Activated CD4-positive, alpha-beta memory T cell treated with anti-CD3 and anti-CD28 coated beads for 36 hours (primary cell): ENCODE data around the gene DENR. TPM values are rescaled to one million over a fixed set of nuclear protein-coding genes. Genes with fewer than 3 reads are reported as not detected.
A peak's percentile ranks its signal among the peaks of the same experiment; 100 is the strongest.
"Not testable (repeated sequence)": the region's sequence is repeated elsewhere in the genome, so short reads cannot be mapped to it uniquely, and the experiment has no call there.

Source experiments
- CTCF ChIA-PET: fragments of 350-600 bp; sonication (Branson Sonifier 250); formaldehyde crosslinking; loops from one replicate; lab custom pipeline; 2021; ENCODE audit warnings: antibody characterized with exemption, inconsistent platforms; lab: Charles Lee
- POLR2A ChIA-PET: fragments of 350-600 bp; sonication (Branson Sonifier 250); formaldehyde crosslinking; loops from one replicate; lab custom pipeline; 2021; ENCODE audit warnings: antibody characterized with exemption; lab: Charles Lee
- DNase-seq: peaks from one replicate; pipeline ENCODE4 v3.0.0-alpha.2; 2020
- H3K27ac Mint-ChIP-seq: one replicate; pipeline ENCODE4 v1.8.0; 2021; ENCODE audit warnings: mixed read lengths
- H3K27me3 Mint-ChIP-seq: one replicate; pipeline ENCODE4 v1.8.0; 2021; ENCODE audit warnings: mixed read lengths
- H3K36me3 Mint-ChIP-seq: one replicate; pipeline ENCODE4 v1.8.0; 2021; ENCODE audit warnings: mixed read lengths
- H3K4me1 Mint-ChIP-seq: one replicate; pipeline ENCODE4 v1.8.0; 2021; ENCODE audit warnings: low read depth, mixed read lengths
- H3K4me3 Mint-ChIP-seq: one replicate; pipeline ENCODE4 v1.8.0; 2021; ENCODE audit warnings: mild to moderate bottlenecking, mixed read lengths
- H3K9me3 Mint-ChIP-seq: one replicate; pipeline ENCODE4 v1.8.0; 2021; ENCODE audit warnings: mixed read lengths
- intact Hi-C: fragments of 100-400 bp; cut with micrococcal nuclease; formaldehyde crosslinking; loops from one replicate; pipeline ENCODE4 v1.15.1; 2023
- total RNA-seq, 2 experiments: library from RNA; stranded (reverse); gene quantifications; one replicate each; pipeline ENCODE4 v1.2.3, GENCODE V29; 2021

Gene DENR, protein sequence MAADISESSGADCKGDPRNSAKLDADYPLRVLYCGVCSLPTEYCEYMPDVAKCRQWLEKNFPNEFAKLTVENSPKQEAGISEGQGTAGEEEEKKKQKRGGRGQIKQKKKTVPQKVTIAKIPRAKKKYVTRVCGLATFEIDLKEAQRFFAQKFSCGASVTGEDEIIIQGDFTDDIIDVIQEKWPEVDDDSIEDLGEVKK
- 10 to 100 TPM; 56.9 to 58.2 TPM for total RNA-seq

DNA sequence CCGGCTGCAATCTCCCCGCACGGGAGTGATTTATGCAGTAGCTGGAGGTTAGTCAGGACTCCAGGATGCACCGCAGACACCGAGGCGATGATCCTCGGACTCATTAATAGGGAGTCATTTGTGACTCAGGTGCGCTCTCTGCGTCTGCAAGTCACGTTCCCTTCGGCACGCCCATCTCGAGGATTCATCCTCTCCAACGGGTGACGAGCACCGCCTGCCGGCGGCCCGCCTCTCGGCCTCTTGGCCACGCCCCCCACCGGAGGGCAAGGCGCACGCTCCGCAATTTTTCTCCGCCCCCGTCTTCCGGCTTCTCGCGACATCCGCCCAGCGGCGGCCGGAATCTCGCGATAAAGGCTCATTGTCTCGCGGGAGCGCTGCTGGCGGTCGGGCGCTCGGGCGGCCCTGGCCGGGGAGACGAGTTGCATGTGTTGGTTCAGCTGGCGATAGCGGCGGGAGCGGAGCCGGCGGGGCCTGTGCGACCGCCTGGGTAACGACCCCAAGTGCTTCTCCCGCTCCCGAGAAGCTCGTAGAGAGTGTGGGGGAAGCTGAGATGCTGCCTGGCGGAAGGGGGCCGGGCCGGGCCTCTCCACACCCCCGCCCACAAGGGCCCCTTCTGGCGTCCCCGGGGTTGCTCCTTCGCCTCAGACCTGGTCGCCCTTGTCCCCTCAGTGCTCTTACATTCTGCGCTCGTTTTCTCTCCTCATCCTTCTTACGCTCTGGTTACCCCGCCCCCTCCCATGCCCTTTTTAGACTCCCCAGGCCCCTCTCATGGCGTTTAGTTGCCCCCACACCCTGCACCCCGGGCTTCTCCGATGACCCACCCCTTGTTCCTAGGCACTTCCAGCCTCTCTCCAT, at the start of gene DENR:
DENR (plus strand) TSS at position 361 of the 855 bp plus-strand sequence. CDS start 878 bp downstream, outside the sequence.
- ChIA-PET POLR2A (interaction anchor here (0.6 to 1.5 kb wide), 5 partner anchors 26 to 255 kb away, joined by 3 to 7 read pairs (median 4); partner anchors contain the start of gene ZCCHC8), CTCF (interaction anchor here (0.5 to 2.7 kb wide), 6 partner anchors 25 to 140 kb away, joined by 3 to 32 read pairs (median 3); no protein-coding TSS in a partner anchor)
- Mint-ChIP-seq H3K9me3 (no peaks in the 10 kb centered on the region), H3K4me3 (peak within 1 kb of the TSS; percentile 94), H3K27me3 (no peaks in the 10 kb centered on the region), H3K4me1 (peaks cover 44% of the 10 kb centered on the region), H3K27ac (peak within 1 kb of the TSS; percentile 86), H3K36me3 (peaks cover 32% of the 10 kb centered on the region)
- peak; percentile 100 for DNase-seq
- intact Hi-C loops, result loop anchor here (1.0 to 5.0 kb wide), 7 partner anchors 31 to 352 kb away; partner anchors contain the start of gene KNTC1

DNA sequence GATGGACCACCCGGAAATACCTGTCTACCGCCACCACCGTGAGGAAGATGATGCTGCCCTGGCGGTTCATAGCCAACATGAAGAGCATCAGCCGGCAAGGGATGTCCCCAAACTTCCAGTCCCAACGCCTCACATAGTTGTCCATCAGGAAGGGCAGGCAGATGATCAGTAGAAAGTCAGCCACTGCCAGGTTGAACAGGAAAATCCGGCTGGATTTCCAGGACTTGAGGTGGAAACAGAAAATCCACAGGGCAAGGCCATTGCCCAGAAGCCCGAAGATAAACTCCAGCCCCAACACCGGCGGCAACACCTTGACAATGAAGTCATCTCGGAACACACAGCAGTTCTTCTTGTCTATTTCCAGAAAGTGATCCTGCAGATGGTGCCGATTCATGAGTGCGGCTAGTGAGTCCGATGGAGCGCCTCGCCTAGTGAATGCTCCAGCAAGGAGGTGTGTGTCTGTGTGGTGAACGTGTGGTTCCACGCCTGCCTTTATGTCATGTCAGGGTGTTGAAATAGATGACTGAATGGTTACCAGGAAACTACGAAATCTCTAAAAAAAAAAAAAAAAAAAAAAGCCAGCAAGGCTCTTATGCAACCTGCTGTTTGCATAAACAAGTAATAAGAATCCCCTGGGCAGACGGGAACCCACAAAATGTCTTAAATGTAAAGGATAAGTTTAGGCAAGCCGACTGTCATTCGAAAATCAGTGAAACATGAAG, 49.6 kb upstream of the DENR start, which contains the start of gene HCAR2:
HCAR2 (minus strand) TSS at position 468 of the 722 bp plus-strand sequence; CDS start at position 394, 74 bp downstream.
- H3K27me3 Mint-ChIP-seq, H3K27ac Mint-ChIP-seq, H3K4me1 Mint-ChIP-seq, H3K36me3 Mint-ChIP-seq, POLR2A ChIA-PET, H3K4me3 Mint-ChIP-seq, intact Hi-C loops, H3K9me3 Mint-ChIP-seq, CTCF ChIA-PET, DNase-seq: not testable (repeated sequence)

DNA sequence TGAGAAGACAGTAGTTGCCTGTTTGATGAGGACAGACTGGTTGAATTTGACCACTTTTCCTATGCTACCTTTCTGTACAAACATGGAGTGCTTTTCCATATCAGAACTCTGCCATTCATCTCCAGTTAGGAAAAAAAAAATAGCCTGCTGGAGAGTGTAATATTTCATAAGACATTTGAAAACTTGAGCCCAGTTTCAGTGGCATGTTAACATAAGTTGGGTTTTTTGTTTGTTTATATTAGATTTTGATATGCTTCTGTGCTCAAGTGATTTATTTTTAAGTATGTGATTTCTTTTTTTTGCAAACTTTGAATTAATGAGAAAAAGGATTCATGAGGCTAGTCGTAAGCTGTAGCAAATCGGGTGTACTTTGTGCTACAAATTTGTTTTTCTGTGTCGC, 48.8 kb upstream of the DENR start:
- H3K4me3 Mint-ChIP-seq, DNase-seq, CTCF ChIA-PET, H3K9me3 Mint-ChIP-seq, intact Hi-C loops, POLR2A ChIA-PET, H3K27me3 Mint-ChIP-seq, H3K4me1 Mint-ChIP-seq, H3K27ac Mint-ChIP-seq, H3K36me3 Mint-ChIP-seq: not testable (repeated sequence)

DNA sequence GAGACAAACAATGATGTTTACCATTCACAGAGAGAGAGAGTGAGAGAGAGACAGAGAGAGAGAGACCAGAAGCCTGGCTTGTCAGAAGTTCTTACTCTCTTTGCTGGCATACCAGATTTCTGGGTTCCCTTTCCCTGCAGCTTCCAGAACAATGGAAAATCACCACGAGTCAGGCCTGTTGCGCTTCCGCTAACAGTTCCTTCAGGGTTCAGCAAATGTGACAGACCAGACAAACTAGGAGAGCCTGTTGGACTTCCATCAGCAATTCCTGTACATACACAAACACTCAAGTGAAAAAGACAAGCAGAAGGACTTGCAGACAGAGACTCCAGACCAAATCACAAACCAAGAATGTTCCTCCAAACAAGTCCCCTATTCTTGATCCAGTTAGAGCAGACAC, 43.3 kb upstream of the DENR start:
- H3K4me1 Mint-ChIP-seq, DNase-seq, CTCF ChIA-PET, H3K27me3 Mint-ChIP-seq, H3K36me3 Mint-ChIP-seq, intact Hi-C loops, POLR2A ChIA-PET, H3K4me3 Mint-ChIP-seq, H3K9me3 Mint-ChIP-seq, H3K27ac Mint-ChIP-seq: not testable (repeated sequence)

DNA sequence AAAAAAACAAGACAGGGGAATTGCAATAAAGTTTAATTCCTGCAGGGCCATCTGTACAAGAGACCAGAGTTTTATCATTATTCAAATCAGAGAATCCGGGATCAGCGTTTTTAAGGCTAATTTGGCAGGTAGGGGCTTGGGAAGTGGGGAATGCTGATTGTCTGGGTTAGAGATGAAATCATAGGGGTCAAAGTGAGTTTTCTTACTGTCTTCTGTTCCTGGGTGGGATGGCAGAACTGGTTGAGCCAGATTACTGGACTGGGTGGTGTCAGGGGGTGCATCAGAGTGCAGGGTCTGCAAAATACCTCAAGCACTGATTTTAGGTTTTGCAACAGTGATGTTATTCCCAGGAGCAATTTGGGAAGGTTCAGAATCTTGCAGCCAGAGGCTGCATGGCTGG, 42.3 kb upstream of the DENR start:
- H3K27me3 Mint-ChIP-seq, intact Hi-C loops, H3K27ac Mint-ChIP-seq, H3K9me3 Mint-ChIP-seq, POLR2A ChIA-PET, H3K4me1 Mint-ChIP-seq, DNase-seq, H3K4me3 Mint-ChIP-seq, CTCF ChIA-PET, H3K36me3 Mint-ChIP-seq: not testable (repeated sequence)

DNA sequence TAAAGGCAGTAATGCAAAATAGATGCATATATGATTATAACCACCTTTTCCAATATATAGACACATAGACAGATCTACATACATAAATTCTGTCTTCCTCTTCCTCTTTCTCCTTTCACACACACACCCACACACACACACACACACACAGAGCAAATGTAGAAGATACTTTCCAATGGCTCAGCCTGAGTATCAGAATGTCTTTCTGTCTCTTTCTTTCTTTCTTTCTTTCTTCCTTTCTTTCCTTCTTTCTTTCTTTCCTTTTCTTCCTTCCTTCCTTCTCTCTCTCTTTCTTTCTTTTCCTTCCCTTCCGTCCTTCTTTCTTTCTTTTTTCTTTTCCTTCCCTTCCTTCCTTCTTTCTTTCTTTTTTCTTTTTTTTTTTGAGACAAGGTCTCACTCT, 41.4 kb upstream of the DENR start:
- intact Hi-C loops, POLR2A ChIA-PET, H3K27me3 Mint-ChIP-seq, CTCF ChIA-PET, DNase-seq, H3K4me1 Mint-ChIP-seq, H3K27ac Mint-ChIP-seq, H3K36me3 Mint-ChIP-seq, H3K4me3 Mint-ChIP-seq, H3K9me3 Mint-ChIP-seq: not testable (repeated sequence)

DNA sequence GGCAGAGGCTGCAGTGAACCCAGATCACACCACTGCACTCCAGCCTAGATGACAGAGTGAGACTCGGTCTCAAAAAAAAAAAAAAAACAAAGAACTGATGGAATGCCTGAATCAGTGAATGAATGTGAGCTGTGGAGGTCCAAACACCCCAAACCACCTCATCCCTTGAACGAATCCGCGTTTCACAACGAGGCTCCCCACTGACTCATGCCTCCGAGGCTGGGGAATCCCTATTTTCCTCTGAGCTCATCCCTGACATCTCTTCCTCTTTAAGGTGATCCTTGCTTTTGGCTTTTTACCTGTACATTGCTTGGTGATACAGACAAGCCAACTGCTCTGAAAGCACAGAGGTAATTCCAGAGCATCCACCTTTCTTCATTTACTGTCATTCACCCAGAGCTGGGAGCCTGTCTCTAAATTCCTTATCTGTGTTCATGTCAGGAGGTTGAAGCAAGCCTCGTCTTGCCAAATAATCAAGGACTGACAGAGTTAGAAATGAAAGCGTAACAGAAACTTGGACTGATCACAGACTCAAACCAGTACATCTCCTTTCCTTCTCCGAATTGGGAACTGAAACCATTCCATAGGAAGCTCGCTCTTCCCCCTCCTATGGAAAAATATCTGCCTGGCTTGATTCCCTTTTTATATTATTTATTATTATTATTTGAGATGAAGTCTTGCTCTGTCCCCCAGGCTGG, 39.0 kb upstream of the DENR start:
- DNase-seq, POLR2A ChIA-PET, CTCF ChIA-PET, H3K9me3 Mint-ChIP-seq, H3K36me3 Mint-ChIP-seq, intact Hi-C loops, H3K4me3 Mint-ChIP-seq, H3K27me3 Mint-ChIP-seq, H3K27ac Mint-ChIP-seq, H3K4me1 Mint-ChIP-seq: not testable (repeated sequence)

DNA sequence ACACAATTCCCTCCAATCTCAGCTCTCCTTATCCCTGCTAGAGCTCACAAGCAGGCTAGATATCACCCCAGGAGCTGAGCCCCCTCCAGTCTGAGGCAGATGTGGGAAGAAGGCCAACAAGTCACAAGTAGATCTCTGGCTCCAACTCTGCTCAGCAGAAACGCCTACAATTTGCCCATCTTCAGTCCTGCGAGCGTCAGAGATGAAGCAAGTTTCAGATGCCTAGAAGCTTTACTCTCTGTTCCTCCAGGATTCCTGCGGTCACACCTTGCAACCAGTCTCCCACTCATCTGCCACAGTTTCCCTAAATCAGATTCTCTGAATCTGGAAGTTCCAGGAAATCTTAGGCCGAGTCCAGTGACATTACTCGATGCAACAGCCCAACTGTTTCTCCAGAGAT, 37.4 kb upstream of the DENR start:
- H3K4me1 Mint-ChIP-seq, H3K4me3 Mint-ChIP-seq, H3K27me3 Mint-ChIP-seq, DNase-seq, H3K27ac Mint-ChIP-seq, POLR2A ChIA-PET, CTCF ChIA-PET, intact Hi-C loops, H3K9me3 Mint-ChIP-seq, H3K36me3 Mint-ChIP-seq: not testable (repeated sequence)

DNA sequence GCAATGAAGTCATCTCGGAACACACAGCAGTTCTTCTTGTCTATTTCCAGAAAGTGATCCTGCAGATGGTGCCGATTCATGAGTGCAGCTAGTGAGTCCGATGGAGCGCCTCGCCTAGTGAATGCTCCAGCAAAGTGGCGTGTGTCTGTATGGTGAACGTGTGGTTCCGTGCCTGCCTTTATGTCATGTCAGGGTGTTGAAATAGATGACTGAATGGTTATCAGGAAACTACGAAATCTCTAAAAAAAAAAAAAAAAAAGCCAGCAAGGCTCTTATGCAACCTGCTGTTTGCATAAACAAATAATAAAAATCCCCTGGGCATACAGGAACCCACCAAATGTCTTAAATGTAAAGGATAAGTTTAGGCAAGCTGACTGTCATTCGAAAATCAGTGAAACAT, 36.0 kb upstream of the DENR start, which contains the start of gene HCAR3:
HCAR3 (minus strand) TSS at position 154 of the 400 bp plus-strand sequence; CDS start at position 80, 74 bp downstream.
- H3K27ac Mint-ChIP-seq, DNase-seq, H3K36me3 Mint-ChIP-seq, H3K4me3 Mint-ChIP-seq, intact Hi-C loops, CTCF ChIA-PET, H3K9me3 Mint-ChIP-seq, POLR2A ChIA-PET, H3K27me3 Mint-ChIP-seq: not testable (repeated sequence)
- H3K4me1 Mint-ChIP-seq, result peaks cover 16% of the 10 kb centered on the region

DNA sequence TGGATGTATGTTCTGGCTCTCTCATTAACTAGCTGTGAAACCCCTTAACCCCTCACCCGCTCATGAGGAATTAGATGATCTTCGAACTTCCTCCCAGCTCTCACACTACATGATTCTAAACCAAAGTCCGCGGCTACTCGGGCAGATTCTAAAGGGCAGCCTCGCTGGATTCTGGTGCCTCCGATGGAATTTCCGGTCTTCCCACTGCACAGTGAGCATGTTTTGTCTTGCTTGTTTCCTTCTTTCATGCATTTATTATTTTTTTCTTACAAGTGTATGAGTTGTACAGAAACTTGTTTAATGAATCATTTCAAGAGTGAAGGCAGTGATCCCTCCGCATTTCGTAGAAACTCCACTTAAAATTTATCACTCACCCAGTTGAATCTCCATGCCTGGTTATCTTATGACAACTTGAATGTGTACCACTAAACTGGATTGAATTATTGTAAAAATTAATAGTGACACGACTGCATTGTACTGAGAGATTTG, 31.5 kb upstream of the DENR start:
- ChIA-PET POLR2A (interaction anchor here (1.6 to 1.9 kb wide), 2 partner anchors 11 to 31 kb away, joined by 4 to 5 read pairs; partner anchors contain the start of gene DENR), CTCF (no interaction called here)
- Mint-ChIP-seq H3K4me3 (peak overlapping the region; percentile 6), H3K36me3 (no peaks in the 10 kb centered on the region), H3K27me3 (peaks cover 3% of the 10 kb centered on the region), H3K9me3 (no peaks in the 10 kb centered on the region), H3K27ac (peak overlapping the region; percentile 78), H3K4me1 (peaks cover 39% of the 10 kb centered on the region)
- intact Hi-C loops, result loop anchor here (1.0 to 10.0 kb wide), 5 partner anchors 11 to 308 kb away; partner anchors contain the start of gene DENR
- DNase-seq, result peak; percentile 40

DNA sequence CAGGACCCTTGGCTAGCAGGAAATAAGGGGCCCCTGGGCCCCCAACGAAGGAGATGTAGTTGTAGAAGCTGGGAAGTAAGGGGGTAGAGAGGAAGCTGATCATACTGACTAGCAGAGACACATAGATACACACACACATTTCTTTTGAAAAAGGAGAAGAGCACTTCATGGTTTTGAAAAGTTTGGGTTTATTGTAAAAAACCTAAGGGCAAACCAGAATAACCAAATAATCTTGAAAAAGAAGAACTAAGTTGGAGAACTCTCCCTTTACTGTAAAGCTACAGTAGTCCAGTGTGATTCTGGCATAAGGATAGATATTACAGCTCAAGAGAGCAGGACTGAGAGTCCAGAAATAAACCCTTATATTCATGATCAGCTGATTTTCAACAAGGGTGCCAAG, 30.2 kb upstream of the DENR start:
- Mint-ChIP-seq H3K4me3 (no peak overlapping the region), H3K4me1 (peaks cover 43% of the 10 kb centered on the region), H3K9me3 (no peaks in the 10 kb centered on the region), H3K27me3 (peaks cover 3% of the 10 kb centered on the region), H3K36me3 (no peaks in the 10 kb centered on the region), H3K27ac (no peak overlapping the region)
- DNase-seq, result no peak
- intact Hi-C loops, result loop anchor here (10.0 kb wide), 1 partner anchor 152 kb away; no protein-coding TSS in a partner anchor
- ChIA-PET CTCF (no interaction called here), POLR2A (no interaction called here)
